HS-27A (cell line): ENCODE measurements around the gene ASXL2.
"Not testable (repeated sequence)": the region's sequence is repeated elsewhere in the genome, so short reads cannot be mapped to it uniquely, and the experiment has no call there.

ENCODE experiments used
- DNase-seq: peaks from one replicate; pipeline ENCODE4 v3.0.0-alpha.2; 2012; ENCODE audit warnings: low read depth, missing footprints

ASXL2 gene

DNA sequence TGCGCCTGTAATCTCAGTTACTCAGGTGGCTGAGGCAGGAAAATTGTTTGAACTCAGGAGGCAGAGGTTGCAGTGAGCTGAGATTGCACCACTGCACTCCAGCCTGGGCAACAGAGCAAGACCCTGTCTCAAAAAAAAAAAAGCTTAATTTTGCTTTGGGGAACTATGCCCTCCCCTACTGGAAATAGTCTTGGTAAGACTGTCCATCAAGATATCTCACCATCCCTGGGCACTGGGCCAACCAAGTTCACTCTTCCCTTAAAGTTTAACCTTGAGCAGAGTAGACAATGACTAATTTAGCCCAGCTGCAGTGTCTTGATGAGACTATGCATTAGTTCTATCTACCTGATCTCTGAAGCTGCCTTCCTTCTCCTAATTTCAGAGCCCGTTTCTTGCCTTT, 44.7 kb downstream of the ASXL2 start:
- DNase-seq: no peak

DNA sequence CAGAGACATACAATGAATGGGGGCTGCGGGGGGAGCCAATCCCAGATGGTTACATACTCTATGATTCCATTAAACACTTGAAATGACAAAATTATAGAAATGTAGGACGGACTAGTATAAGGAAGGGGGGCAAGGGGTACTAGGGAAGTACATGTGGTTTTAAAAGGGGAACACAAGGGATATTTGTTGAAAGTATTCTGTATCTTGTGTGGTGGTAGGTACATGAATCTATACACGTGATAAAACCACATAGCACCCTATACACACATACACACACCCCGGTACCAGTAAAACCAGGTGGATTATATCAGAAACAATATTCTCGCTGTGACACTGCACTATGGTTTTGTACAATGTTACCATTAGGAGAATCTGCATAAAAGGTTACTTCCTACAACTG, 45.4 kb downstream of the ASXL2 start:
- DNase-seq: no peak

DNA sequence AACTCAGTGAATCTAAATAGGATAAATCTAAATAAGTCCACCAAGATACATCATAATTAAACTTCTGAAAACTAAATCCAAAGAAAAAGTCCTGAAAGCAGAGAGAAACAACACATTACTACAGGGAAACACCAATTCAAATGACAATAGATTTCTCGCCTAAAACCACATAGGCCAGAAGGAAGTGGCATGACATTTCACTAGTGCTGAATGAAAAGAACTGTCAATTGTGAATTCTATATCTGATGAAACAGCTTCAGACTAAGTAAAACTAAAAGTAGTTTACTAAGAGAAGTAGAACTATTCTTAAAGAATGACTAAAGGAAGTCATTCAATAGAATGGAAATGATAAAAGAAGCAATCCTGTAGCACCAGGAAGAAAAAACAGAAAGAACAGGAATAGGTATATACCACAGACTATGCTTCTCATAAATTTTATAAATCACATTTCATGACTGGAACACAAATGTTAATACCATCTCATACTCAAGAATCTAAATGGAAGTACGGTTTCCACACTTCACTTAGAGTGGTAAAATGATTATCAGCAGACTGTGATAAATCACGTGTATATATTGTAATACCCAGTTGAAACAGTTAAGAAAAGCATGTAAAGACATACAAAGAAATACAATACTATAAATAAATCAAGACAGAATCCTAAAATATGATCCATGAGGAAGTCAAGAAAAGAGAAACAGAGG, 46.4 kb downstream of the ASXL2 start:
- DNase-seq: no peak

DNA sequence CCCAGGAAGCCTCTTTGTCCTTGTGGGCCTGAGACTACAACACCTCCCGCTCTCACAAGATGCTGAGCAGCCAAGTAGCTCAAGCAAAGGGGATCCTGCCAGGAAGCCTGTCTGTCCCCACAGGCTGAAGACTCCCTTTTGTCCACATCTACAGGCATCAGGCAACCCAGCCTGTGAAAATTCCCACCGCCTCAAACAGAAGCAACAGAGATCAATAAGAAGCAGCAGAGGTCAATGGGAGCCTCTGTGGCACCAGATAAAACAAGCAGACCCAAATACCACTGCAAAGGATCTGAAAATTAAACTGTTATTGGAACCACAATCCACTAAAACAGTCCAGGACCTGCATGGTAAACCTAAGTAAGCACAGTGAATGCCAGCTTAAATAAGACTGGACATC, 48.5 kb downstream of the ASXL2 start:
- no peak for DNase-seq

DNA sequence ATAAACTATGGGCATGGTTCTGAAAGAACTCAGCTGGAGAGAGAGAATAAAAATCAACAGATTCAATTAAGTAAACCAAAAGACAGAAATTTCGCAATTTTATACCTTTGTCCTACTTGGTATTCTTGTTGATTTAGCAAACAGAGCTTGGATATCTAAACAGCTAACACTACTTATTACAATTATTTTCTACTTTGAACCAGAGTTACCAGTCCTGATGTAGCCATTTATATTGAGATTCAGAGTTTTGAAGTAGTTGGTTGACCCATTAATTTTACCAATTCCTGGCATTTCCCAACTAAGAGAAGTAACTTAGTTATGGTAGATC, 48.9 kb downstream of the ASXL2 start:
- DNase-seq: no peak

- DNase-seq: not testable (repeated sequence)
Measured at GRCh38 chr2:25828532-25829376, 49.5 kb downstream of the ASXL2 start.

- DNase-seq: no peak
Measured at GRCh38 chr2:25825238-25825637, 53.0 kb downstream of the ASXL2 start.

- DNase-seq: no peak
Measured at GRCh38 chr2:25824718-25825117, 53.6 kb downstream of the ASXL2 start.

- DNase-seq: no peak
Measured at GRCh38 chr2:25824216-25824615, 54.1 kb downstream of the ASXL2 start.

GRCh38 chr2:25822190-25823117, 55.8 kb downstream of the ASXL2 start:
- DNase-seq: no peak

GRCh38 chr2:25821225-25822056, 56.8 kb downstream of the ASXL2 start:
- peak; percentile 23 for DNase-seq

DNA sequence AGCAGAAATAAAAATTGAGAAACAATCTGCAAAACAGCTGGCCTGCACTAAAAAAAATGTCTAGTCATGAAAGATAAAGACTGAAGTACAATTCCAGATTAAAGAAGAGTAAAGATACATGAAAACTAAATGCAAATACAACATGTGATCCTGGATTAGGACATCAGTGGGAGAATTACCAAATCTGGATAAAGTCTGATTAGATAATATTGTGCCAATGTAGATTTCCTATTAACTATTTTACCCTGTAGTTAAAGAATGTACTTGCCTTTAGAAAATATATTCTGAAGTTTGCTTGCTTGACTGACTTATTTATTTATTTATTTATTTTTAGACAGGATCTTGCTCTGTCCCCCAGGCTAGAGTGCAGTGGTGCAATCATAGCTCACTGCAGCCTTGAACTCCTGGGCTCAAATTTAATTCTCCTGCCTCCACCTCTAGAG, 58.7 kb downstream of the ASXL2 start:
- no peak for DNase-seq

DNA sequence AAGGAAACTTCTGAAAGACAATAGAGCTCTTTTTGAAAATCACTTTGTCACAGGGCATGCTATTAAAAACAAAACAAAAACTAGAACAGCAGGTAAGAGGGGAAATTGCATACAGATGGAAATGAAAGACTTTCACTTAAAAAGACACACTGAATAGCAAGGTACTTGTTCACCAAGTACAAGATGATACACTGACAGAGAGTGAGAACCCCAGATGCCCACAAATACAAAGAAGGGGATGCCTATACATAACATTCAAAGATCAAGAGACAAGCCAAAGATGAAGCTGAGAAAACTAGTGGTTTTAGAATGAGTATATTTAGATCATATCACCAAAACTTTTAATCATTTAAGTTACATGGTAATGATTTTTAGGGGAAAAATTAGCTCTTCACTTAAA, 60.7 kb downstream of the ASXL2 start:
- DNase-seq: no peak

DNA sequence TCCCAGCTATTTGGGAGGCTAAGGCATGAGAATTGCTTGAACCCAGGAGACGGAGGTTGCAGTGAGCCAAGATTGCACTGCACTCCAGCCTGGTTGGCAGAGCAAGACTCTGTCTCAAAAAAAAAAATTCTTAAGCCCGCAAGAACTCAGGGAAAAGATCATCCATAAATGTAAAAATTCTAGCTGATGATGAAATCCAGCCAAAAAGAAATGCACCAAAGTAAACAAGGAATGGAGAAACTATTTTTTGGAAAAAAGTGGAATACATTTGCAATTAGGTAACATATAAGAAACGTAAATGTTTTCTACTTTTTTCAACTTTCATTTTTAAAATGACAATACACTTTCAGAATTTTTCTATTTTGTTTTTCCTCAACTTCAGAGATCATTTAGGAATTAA, 61.3 kb downstream of the ASXL2 start:
- no peak for DNase-seq

DNA sequence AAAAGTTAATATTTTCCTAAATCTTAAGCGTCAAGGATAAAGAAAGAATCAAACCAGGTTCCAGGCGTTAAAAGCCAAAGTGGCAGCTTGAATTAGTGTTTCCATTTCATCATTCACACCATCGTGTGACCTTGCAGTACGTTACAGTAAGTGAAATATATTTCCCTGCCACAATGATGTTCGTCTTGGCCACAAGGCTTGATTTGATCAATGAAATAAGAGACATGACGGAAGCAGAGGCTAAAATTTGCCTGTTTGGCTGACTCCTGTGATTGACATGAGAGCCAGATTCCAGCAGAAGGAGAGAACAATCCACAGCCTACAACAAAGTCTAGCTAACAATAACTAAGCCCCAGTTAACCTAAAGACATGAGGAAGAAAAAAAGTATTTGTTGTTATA, 62.0 kb downstream of the ASXL2 start:
- no peak for DNase-seq

DNA sequence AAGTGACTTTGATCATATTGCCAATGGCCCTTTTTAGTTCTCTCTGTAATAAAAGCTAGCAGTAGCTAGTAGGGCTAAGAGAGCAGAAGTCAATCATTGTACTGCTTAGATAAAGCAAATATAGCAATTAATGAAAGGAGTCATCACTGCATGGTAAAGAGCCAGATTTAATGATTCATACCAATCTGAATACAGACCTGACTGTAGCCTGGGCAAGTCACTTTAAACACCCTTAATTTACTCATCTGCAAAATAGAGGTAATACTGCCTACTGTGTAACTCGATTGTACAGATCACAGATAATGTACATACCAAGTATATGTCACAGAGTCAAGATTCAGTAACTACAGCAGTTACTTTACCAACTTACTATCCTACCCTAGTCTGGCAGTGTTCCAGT, 63.6 kb downstream of the ASXL2 start:
- DNase-seq: no peak

GRCh38 chr2:25810428-25810827, 67.9 kb downstream of the ASXL2 start:
- DNase-seq: no peak

GRCh38 chr2:25809646-25810045, 68.6 kb downstream of the ASXL2 start:
- no peak for DNase-seq

DNA sequence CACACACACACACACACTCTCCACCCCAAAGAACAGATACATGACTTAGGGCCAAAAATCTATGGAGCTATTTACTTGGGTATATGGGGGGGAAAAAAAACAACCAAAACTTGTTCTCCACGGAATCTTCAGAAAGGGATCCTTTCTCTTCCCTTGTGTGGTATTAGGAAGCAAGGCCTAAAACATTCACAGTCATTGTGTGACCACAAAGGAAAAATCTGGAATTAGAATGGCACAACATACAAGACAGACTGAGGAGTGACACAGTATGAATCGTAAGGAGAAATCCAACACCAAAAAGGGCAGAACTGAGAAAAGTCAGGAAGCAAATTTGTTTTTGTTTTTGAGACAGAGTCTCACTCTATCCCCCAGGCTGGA, 70.3 kb downstream of the ASXL2 start:
- DNase-seq: no peak

DNA sequence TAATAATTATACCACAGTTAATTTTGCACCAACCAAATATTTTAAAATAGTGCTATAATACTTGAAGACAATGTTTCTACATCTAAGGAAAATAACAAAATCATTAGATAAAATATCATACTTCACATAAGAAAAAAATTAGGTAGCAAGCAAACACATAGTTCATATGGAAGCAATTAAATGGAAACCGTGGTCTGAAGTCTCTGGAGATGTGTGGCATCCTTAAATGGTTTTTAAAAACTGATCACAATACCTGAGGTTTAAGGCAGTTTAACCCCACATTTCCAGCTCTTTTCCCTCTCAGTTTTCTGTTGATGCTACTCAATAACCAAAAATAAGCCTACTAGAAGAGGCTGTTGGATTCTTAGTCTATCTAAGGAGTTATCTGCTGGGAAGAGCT, 71.3 kb downstream of the ASXL2 start:
- DNase-seq: no peak

DNA sequence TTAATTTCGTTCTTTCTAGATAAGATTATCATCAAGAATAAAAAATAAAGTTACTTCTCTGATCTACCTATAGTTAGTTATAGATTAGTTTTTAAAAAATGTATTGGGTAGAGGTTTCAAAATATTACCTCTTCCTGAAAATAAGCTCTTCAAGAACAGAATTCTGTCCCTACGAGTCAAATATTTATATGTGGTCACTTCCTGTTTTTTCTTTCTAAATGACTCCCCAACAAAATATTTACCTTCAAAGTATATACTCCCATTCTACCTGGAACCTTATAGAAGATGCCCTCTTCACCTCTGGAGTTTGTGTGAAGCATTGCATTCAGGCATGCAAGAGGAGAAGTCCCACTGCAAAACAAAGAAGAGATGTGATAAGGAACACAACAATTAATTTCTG, 72.3 kb downstream of the ASXL2 start:
- no peak for DNase-seq

- no peak for DNase-seq
Measured at GRCh38 chr2:25804338-25804737, 73.9 kb downstream of the ASXL2 start.
